HCT116 (cell line): ENCODE data around the gene ZNF135. TPM values are rescaled to one million over a fixed set of nuclear protein-coding genes. Genes with fewer than 3 reads are reported as not detected.

Experiments used
- ATAC-seq: fragments of 200-7000 bp; cut with Tn5 transposase; 2 replicates; pipeline ENCODE4 v1.9.1; 2020; ENCODE audit warnings: mild to moderate bottlenecking, moderate library complexity
- BruUV-seq: library from RNA; stranded (reverse); fragments of 400-500 nt; replicated peaks from 2 replicates; lab custom pipeline; 2021; lab: Mats Ljungman, UMichigan
- CTCF ChIA-PET: fragments of 300-600 bp; sonication (Branson Sonifier 250); formaldehyde crosslinking; loops from one replicate; lab custom pipeline; 2021; ENCODE audit warnings: antibody characterized with exemption; lab: Charles Lee
- POLR2A ChIA-PET: fragments of 300-600, 350-600 bp; sonication (Branson Sonifier 250); formaldehyde crosslinking; loops from one replicate; lab custom pipeline; 2021; ENCODE audit warnings: antibody characterized with exemption; lab: Charles Lee
- RAD21 ChIA-PET, 2 experiments: fragments of 300-600 bp; sonication (Branson Sonifier 250); formaldehyde crosslinking; loops; one replicate each; lab custom pipeline; 2023; ENCODE audit warnings: low total read pairs in 2 of 2; ENCODE audit not compliant: uncharacterized antibody in 2 of 2, unreplicated experiment in 2 of 2, low non-redundant PET in 1 of 2; lab: Charles Lee
- DNase-seq: peaks from one replicate; pipeline ENCODE4 v3.0.0-alpha.2; 2010; ENCODE audit warnings: low read depth, low spot score
- H2AFZ ChIP-seq: fragments of 200-600 bp; shearing (Covaris generic), sonication (generic); 2 replicates; pipeline ENCODE4 v1.6.1; 2017; ENCODE audit warnings: low read depth, mixed run types, mixed read lengths, antibody characterized with exemption, low read length; ENCODE audit not compliant: poor library complexity, severe bottlenecking
- H3K27ac ChIP-seq: 2 replicates; pipeline ENCODE4 v1.5.1; 2012; ENCODE audit warnings: low read depth, low read length
- H3K27me3 ChIP-seq: fragments of 200-600 bp; sonication (generic); 2 replicates; pipeline ENCODE4 v1.6.1; 2016; ENCODE audit warnings: mixed run types, low read length, mixed read lengths; ENCODE audit not compliant: insufficient read depth
- H3K36me3 ChIP-seq, 2 experiments: fragments of 200-500 bp in 1 of 2; fragments of 200-600 bp in 1 of 2; sonication (Bioruptor generic) in 1 of 2; sonication (generic) in 1 of 2; 2 replicates each; pipeline versions ENCODE4 v1.5.1 to v1.6.1; 2014 to 2016; ENCODE audit warnings: low read length in 2 of 2, inconsistent platforms in 1 of 2, mixed read lengths in 1 of 2, mixed run types in 1 of 2; ENCODE audit not compliant: insufficient read depth in 2 of 2, control insufficient read depth in 1 of 2
- H3K4me1 ChIP-seq, 2 experiments: fragments of 200-600 bp in 1 of 2; sonication (generic) in 1 of 2; 2 replicates each; pipeline versions ENCODE4 v1.5.1 to v1.6.1; 2012 to 2017; ENCODE audit warnings: low read length in 2 of 2, inconsistent platforms in 1 of 2, mild to moderate bottlenecking in 1 of 2, mixed read lengths in 1 of 2, mixed run types in 1 of 2, moderate library complexity in 1 of 2; ENCODE audit not compliant: insufficient read depth in 2 of 2, control insufficient read depth in 1 of 2
- H3K4me2 ChIP-seq: fragments of 200-600 bp; sonication (generic); 2 replicates; pipeline ENCODE4 v1.6.1; 2017; ENCODE audit warnings: mixed run types, low read length, mixed read lengths
- H3K4me3 ChIP-seq, 2 experiments: fragments of 200-600 bp in 1 of 2; sonication (generic) in 1 of 2; replicated peaks in 1 of 2; 2 replicates each; pipeline ENCODE4 v1.5.1; 2011 to 2016; ENCODE audit warnings: low read length in 2 of 2, control low read depth in 1 of 2, low read depth in 1 of 2, mild to moderate bottlenecking in 1 of 2, mixed read lengths in 1 of 2, mixed run types in 1 of 2
- H3K79me2 ChIP-seq: fragments of 200-600 bp; sonication (generic); 2 replicates; pipeline ENCODE4 v1.6.1; 2017; ENCODE audit warnings: mild to moderate bottlenecking, mixed run types, low read length, moderate library complexity, mixed read lengths; ENCODE audit not compliant: insufficient read depth
- H3K9ac ChIP-seq: fragments of 200-600 bp; sonication (generic); 2 replicates; pipeline ENCODE4 v1.6.1; 2016; ENCODE audit warnings: low read length, mixed read lengths
- H3K9me2 ChIP-seq: fragments of 200-600 bp; sonication (generic), shearing (Covaris generic); 2 replicates; pipeline ENCODE4 v1.6.1; 2017; ENCODE audit warnings: mixed run types, mild to moderate bottlenecking, moderate library complexity; ENCODE audit not compliant: insufficient read depth
- H3K9me3 ChIP-seq, 2 experiments: fragments of 200-500 bp in 1 of 2; fragments of 200-600 bp in 1 of 2; sonication (Bioruptor generic) in 1 of 2; sonication (generic) in 1 of 2; 2 replicates each; pipeline ENCODE4 v1.6.1; 2014 to 2017; ENCODE audit warnings: low read length in 2 of 2, mixed read lengths in 2 of 2, inconsistent platforms in 1 of 2, low read depth in 1 of 2, mild to moderate bottlenecking in 1 of 2, mixed run types in 1 of 2, moderate library complexity in 1 of 2; ENCODE audit not compliant: control insufficient read depth in 1 of 2, insufficient read depth in 1 of 2
- H4K20me1 ChIP-seq: fragments of 200-600 bp; sonication (generic), shearing (Covaris generic); 2 replicates; pipeline ENCODE4 v1.6.1; 2017; ENCODE audit warnings: mixed run types, mild to moderate bottlenecking, moderate library complexity; ENCODE audit not compliant: insufficient read depth
- CEBPB ChIP-seq: IDR thresholded peaks from 2 replicates; pipeline ENCODE4 v1.6.1; 2012; ENCODE audit warnings: low read depth
- EGR1 ChIP-seq: IDR thresholded peaks from 2 replicates; pipeline ENCODE4 v1.6.1; 2012; ENCODE audit warnings: low read depth
- EZH2phosphoT487 ChIP-seq: fragments of 200-600 bp; IDR thresholded peaks from 2 replicates; pipeline ENCODE4 v1.6.1; 2018; ENCODE audit warnings: antibody characterized with exemption, borderline replicate concordance
- FOSL1 ChIP-seq: IDR thresholded peaks from 2 replicates; pipeline ENCODE4 v1.6.1; 2012; ENCODE audit warnings: low read depth
- JUND ChIP-seq: IDR thresholded peaks from 2 replicates; pipeline ENCODE4 v1.6.1; 2012
- POLR2A ChIP-seq: IDR thresholded peaks from 2 replicates; pipeline ENCODE4 v1.7.0; 2011; ENCODE audit warnings: borderline replicate concordance; ENCODE audit not compliant: insufficient read depth, insufficient read length; ENCODE audit errors: extremely low read depth
- POLR2AphosphoS5 ChIP-seq: IDR thresholded peaks from 2 replicates; pipeline ENCODE4 v1.6.1; 2011; ENCODE audit warnings: mild to moderate bottlenecking, low read depth, low read length, moderate library complexity
- SIN3A ChIP-seq: IDR thresholded peaks from 2 replicates; pipeline ENCODE4 v1.6.1; 2012; ENCODE audit warnings: low read depth
- SP1 ChIP-seq: IDR thresholded peaks from 2 replicates; pipeline ENCODE4 v1.6.1; 2012; ENCODE audit warnings: low read depth
- SRF ChIP-seq: IDR thresholded peaks from 2 replicates; pipeline ENCODE4 v1.6.1; 2012; ENCODE audit warnings: low read depth
- YY1 ChIP-seq: IDR thresholded peaks from 2 replicates; pipeline ENCODE4 v1.6.1; 2011; ENCODE audit warnings: low read length, low read depth, moderate library complexity, mild to moderate bottlenecking; ENCODE audit not compliant: insufficient replicate concordance; ENCODE audit errors: extremely low read depth
- ZFX ChIP-seq: fragments of 450-650 bp; IDR thresholded peaks from 2 replicates; pipeline ENCODE4 v1.6.1; 2017
- intact Hi-C: fragments of 100-400 bp; cut with micrococcal nuclease; formaldehyde crosslinking; loops from 2 replicates; pipeline ENCODE4 v1.10.0; 2022
- total RNA-seq: library from RNA; stranded (reverse); gene quantifications from one replicate; pipeline ENCODE4 v1.2.1, GENCODE V29; 2021; ENCODE audit not compliant: unreplicated experiment
- TF ChIP-seq, protein P1 (sequence below): IDR thresholded peaks from 2 replicates; pipeline ENCODE4 v1.6.1; 2012; ENCODE audit warnings: low read depth
- TF ChIP-seq, protein P2 (sequence below), 3 experiments: fragments of 200-600 bp in 1 of 3; sonication (generic) in 1 of 3; IDR thresholded peaks in 2 of 3; conservative IDR thresholded peaks in 1 of 3; 2 replicates each; pipeline ENCODE4 v1.5.1; 2012 to 2017; ENCODE audit warnings: low read depth in 2 of 3, low read length in 2 of 3, antibody characterized with exemption in 1 of 3, borderline replicate concordance in 1 of 3, control low read depth in 1 of 3, mild to moderate bottlenecking in 1 of 3, mixed read lengths in 1 of 3, mixed run types in 1 of 3, moderate library complexity in 1 of 3; ENCODE audit not compliant: insufficient read depth in 1 of 3
- TF ChIP-seq, protein P3 (sequence below): IDR thresholded peaks from 2 replicates; pipeline ENCODE4 v1.6.1; 2012

Gene ZNF135
- total RNA-seq, 1 experiment from 2014 or later, result not detected

DNA sequence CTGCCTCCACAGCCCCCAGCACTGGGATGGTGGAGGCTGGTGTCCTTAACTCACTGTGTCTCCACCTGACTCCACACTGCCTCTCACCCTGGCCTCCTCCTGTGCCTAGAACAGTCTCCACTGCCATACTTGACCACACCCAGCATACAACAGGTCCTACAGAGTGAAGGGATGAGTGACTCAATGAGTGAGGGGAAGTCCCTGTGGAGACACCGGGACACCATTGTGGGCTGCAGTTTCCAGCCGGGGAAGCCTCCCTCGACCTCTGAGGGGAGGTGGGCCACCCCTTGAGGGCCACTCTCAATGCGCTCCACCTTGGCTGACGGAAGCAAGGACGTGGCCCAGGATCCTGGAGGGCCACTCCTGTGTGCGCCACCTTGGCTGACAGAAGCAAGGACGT, 2.8 kb upstream of the ZNF135 start:
- H3K27me3 ChIP-seq, result no peaks in the 10 kb centered on the region
- no peaks in the 10 kb centered on the region for H3K79me2 ChIP-seq
- TF ChIP-seq JUND, result no peak
- no peak for TF ChIP-seq ZFX
- TF ChIP-seq SIN3A, result no peak
- TF ChIP-seq EGR1, result no peak
- TF ChIP-seq POLR2A, result no peak
- H3K4me2 ChIP-seq, result no peak overlapping the region
- H3K9me3 ChIP-seq, result peaks cover 7 to 19% of the 10 kb centered on the region in 2 experiments; a peak in 2 of 4 replicates
- no peaks in the 10 kb centered on the region for H3K4me1 ChIP-seq
- H4K20me1 ChIP-seq, result no peaks in the 10 kb centered on the region
- ATAC-seq, result no peak
- no peaks in the 10 kb centered on the region for H3K9me2 ChIP-seq
- H3K9ac ChIP-seq, result no peak overlapping the region
- CTCF ChIA-PET, result no interaction called here
- H2AFZ ChIP-seq, result no peak overlapping the region
- intact Hi-C loops, result no loop called here
- H3K4me3 ChIP-seq, result no peak overlapping the region
- H3K27ac ChIP-seq, result no peak overlapping the region
- H3K36me3 ChIP-seq, result no peaks in the 10 kb centered on the region
- DNase-seq, result no peak
- no TSS peak for BruUV-seq
- POLR2A ChIA-PET, result no interaction called here
- RAD21 ChIA-PET, result no interaction called here

DNA sequence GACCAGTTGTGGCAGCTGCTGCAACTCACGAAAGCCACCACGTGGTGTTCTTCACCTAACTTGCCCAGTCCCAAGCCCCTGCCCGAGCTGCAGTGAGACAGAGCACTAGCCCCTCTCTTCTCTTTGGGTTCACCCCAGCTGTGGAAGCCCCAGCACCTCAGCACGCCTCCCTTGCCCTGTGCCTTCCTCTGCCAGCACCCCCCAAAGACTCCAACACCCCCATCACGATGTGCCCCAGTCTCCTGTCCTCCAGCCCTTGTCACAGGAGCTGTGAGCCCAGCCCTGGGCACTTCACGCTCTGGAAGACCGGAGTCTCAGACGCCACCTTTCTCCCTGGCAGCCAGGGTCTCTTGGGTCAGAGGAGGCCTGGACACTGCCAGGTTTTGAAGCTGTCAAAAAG, 2.2 kb upstream of the ZNF135 start:
- TF ChIP-seq YY1, result no peak
- no peak for TF ChIP-seq FOSL1
- TF ChIP-seq, protein P1, sequence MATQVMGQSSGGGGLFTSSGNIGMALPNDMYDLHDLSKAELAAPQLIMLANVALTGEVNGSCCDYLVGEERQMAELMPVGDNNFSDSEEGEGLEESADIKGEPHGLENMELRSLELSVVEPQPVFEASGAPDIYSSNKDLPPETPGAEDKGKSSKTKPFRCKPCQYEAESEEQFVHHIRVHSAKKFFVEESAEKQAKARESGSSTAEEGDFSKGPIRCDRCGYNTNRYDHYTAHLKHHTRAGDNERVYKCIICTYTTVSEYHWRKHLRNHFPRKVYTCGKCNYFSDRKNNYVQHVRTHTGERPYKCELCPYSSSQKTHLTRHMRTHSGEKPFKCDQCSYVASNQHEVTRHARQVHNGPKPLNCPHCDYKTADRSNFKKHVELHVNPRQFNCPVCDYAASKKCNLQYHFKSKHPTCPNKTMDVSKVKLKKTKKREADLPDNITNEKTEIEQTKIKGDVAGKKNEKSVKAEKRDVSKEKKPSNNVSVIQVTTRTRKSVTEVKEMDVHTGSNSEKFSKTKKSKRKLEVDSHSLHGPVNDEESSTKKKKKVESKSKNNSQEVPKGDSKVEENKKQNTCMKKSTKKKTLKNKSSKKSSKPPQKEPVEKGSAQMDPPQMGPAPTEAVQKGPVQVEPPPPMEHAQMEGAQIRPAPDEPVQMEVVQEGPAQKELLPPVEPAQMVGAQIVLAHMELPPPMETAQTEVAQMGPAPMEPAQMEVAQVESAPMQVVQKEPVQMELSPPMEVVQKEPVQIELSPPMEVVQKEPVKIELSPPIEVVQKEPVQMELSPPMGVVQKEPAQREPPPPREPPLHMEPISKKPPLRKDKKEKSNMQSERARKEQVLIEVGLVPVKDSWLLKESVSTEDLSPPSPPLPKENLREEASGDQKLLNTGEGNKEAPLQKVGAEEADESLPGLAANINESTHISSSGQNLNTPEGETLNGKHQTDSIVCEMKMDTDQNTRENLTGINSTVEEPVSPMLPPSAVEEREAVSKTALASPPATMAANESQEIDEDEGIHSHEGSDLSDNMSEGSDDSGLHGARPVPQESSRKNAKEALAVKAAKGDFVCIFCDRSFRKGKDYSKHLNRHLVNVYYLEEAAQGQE, result no peak
- TF ChIP-seq EZH2phosphoT487, result no peak
- TF ChIP-seq SIN3A, result no peak
- no peak for TF ChIP-seq POLR2A
- no peak for TF ChIP-seq POLR2AphosphoS5
- TF ChIP-seq, protein P2, sequence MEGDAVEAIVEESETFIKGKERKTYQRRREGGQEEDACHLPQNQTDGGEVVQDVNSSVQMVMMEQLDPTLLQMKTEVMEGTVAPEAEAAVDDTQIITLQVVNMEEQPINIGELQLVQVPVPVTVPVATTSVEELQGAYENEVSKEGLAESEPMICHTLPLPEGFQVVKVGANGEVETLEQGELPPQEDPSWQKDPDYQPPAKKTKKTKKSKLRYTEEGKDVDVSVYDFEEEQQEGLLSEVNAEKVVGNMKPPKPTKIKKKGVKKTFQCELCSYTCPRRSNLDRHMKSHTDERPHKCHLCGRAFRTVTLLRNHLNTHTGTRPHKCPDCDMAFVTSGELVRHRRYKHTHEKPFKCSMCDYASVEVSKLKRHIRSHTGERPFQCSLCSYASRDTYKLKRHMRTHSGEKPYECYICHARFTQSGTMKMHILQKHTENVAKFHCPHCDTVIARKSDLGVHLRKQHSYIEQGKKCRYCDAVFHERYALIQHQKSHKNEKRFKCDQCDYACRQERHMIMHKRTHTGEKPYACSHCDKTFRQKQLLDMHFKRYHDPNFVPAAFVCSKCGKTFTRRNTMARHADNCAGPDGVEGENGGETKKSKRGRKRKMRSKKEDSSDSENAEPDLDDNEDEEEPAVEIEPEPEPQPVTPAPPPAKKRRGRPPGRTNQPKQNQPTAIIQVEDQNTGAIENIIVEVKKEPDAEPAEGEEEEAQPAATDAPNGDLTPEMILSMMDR (IDR thresholded peaks at IDR 0.05 in 2 of 3, conservative IDR thresholded peaks at IDR 0.05 in 1 of 3; ENCODE audit: borderline replicate concordance in 1 of 3, insufficient read depth in 1 of 3, low read depth in 2 of 3, low read length in 2 of 3), result no peak
- TF ChIP-seq EGR1, result no peak
- no peak for TF ChIP-seq JUND
- TF ChIP-seq ZFX, result no peak
- no peak for TF ChIP-seq SRF
- TF ChIP-seq, protein P3, sequence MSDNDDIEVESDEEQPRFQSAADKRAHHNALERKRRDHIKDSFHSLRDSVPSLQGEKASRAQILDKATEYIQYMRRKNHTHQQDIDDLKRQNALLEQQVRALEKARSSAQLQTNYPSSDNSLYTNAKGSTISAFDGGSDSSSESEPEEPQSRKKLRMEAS, result no peak
- no peak for TF ChIP-seq SP1
- TF ChIP-seq CEBPB, result no peak
- ATAC-seq (no peak), DNase-seq (no peak)
- intact Hi-C loops, result no loop called here
- Histone ChIP-seq H4K20me1 (no peaks in the 10 kb centered on the region), H3K4me3 (no peak overlapping the region), H3K9ac (no peak overlapping the region), H3K27ac (no peak overlapping the region), H3K79me2 (no peaks in the 10 kb centered on the region), H3K36me3 (no peaks in the 10 kb centered on the region), H3K4me2 (no peak overlapping the region), H2AFZ (no peak overlapping the region), H3K9me3 (peaks cover 7 to 20% of the 10 kb centered on the region in 2 experiments; a peak in 2 of 4 replicates), H3K4me1 (no peaks in the 10 kb centered on the region), H3K27me3 (no peaks in the 10 kb centered on the region), H3K9me2 (no peaks in the 10 kb centered on the region)
- POLR2A ChIA-PET, result no interaction called here
- CTCF ChIA-PET, result no interaction called here
- RAD21 ChIA-PET, result no interaction called here
- no TSS peak for BruUV-seq
